ENCODE data around the gene OR7A10. TPM values are rescaled to one million over a fixed set of nuclear protein-coding genes. Genes with fewer than 3 reads are reported as not detected.

OR7A10 gene
- total RNA-seq, 1 donor from 2014 or later = not detected

DNA sequence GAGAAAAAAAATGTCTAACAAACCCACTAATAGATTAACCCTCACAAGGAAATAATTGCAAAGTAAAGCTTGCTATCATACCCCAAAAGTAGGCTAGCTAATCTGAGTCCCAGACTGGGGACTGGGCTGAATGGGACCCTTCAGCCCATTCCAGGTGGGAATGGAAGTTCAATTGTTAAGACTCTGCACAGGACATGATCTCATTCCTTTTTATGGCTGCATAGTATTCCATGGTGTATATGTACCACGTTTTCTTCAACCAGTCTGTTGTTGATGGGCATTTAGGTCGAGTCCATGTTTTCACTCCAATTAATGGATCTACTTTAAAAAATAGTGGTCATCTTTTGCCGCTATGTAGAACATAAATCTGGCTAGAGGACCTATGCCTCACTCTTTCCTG lies 31.7 kb downstream of the OR7A10 start:
- no peaks in the 10 kb centered on the region for H3K27me3 Mint-ChIP-seq
- peaks cover 60% of the 10 kb centered on the region for H3K9me3 Mint-ChIP-seq (ENCODE audit: low read depth)
- no peak for DNase-seq (ENCODE audit: low spot score, unreplicated experiment)
- peaks cover 4% of the 10 kb centered on the region for H3K36me3 Mint-ChIP-seq (ENCODE audit: insufficient read depth)
- H3K4me1 Mint-ChIP-seq (ENCODE audit: low read depth) = no peaks in the 10 kb centered on the region
- H3K27ac Mint-ChIP-seq = no peak overlapping the region
- no peak overlapping the region for H3K4me3 Mint-ChIP-seq (ENCODE audit: low read depth)
- TF ChIP-seq CTCF (IDR thresholded peaks at IDR 0.05; ENCODE audit: unreplicated experiment) = no peak

- DNase-seq (ENCODE audit: low spot score, unreplicated experiment) = no peak
- Mint-ChIP-seq H3K36me3 (ENCODE audit: insufficient read depth) (peaks cover 2% of the 10 kb centered on the region), H3K9me3 (ENCODE audit: low read depth) (peaks cover 51% of the 10 kb centered on the region), H3K4me1 (ENCODE audit: low read depth) (no peaks in the 10 kb centered on the region), H3K4me3 (ENCODE audit: low read depth) (no peak overlapping the region), H3K27me3 (no peaks in the 10 kb centered on the region), H3K27ac (no peak overlapping the region)
- TF ChIP-seq CTCF (IDR thresholded peaks at IDR 0.05; ENCODE audit: unreplicated experiment) = no peak
Measured at GRCh38 chr19:14814982-14815652, 33.6 kb downstream of the OR7A10 start.

GRCh38 chr19:14809272-14810057 lies 39.3 kb downstream of the OR7A10 start:
- Mint-ChIP-seq H3K27ac (no peak overlapping the region), H3K27me3 (no peaks in the 10 kb centered on the region), H3K36me3 (ENCODE audit: insufficient read depth) (peaks cover 1% of the 10 kb centered on the region), H3K9me3 (ENCODE audit: low read depth) (peaks cover 36% of the 10 kb centered on the region), H3K4me1 (ENCODE audit: low read depth) (no peaks in the 10 kb centered on the region), H3K4me3 (ENCODE audit: low read depth) (no peak overlapping the region)
- no peak for DNase-seq (ENCODE audit: low spot score, unreplicated experiment)
- no peak for TF ChIP-seq CTCF (IDR thresholded peaks at IDR 0.05; ENCODE audit: unreplicated experiment)

DNA sequence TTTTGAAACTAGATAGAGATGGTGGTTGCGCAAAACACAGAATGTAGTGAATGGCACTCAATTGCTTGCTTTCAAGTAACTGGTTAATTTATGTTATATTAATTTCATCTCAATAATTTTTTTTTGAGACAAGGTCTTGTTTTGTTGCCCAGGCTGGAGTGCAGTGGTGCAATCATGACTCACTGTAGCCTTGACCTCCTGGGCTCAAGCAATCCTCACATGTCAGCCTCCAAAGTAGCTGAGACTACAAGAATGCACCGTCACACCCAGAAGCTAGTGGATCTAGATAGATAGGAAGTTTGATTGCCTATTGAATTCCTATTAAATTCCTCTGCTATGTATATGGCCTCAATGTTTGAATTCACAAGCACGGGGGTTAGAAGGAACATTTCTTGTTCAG lies 44.0 kb downstream of the OR7A10 start:
- Mint-ChIP-seq H3K27me3 (no peaks in the 10 kb centered on the region), H3K27ac (no peak overlapping the region), H3K9me3 (ENCODE audit: low read depth) (peaks cover 44% of the 10 kb centered on the region), H3K4me1 (ENCODE audit: low read depth) (no peaks in the 10 kb centered on the region), H3K36me3 (ENCODE audit: insufficient read depth) (peaks cover 3% of the 10 kb centered on the region), H3K4me3 (ENCODE audit: low read depth) (no peak overlapping the region)
- no peak for DNase-seq (ENCODE audit: low spot score, unreplicated experiment)
- no peak for TF ChIP-seq CTCF (IDR thresholded peaks at IDR 0.05; ENCODE audit: unreplicated experiment)

DNA sequence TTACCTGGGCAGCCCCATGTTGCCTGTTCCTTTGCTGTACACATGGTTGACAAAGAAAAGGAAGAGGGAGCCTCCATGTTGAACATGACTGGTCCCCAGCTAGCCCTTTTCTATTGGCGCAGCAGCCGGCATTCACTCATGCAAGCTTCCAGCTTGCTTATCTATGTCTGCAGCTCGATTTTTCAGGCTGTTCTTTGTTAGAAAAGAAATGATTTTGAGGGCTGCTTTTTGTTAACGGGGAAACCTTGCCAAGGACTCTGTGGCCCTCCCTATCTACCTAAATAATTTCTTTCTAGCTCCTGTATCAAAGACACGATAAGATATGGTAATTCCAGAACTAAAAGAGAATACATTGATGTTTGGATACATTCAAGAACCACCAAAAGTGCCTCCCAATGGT lies 50.0 kb downstream of the OR7A10 start:
- Mint-ChIP-seq H3K36me3 (ENCODE audit: insufficient read depth) (peaks cover 2% of the 10 kb centered on the region), H3K27ac (no peak overlapping the region), H3K4me1 (ENCODE audit: low read depth) (no peaks in the 10 kb centered on the region), H3K4me3 (ENCODE audit: low read depth) (no peak overlapping the region), H3K9me3 (ENCODE audit: low read depth) (peaks cover 51% of the 10 kb centered on the region), H3K27me3 (no peaks in the 10 kb centered on the region)
- TF ChIP-seq CTCF (IDR thresholded peaks at IDR 0.05; ENCODE audit: unreplicated experiment) = no peak
- DNase-seq (ENCODE audit: low spot score, unreplicated experiment) = no peak

Data from progenitor cell of endocrine pancreas (in vitro differentiated cells).